GM12878 (cell line): ENCODE results near the gene ZBTB7B. TPM values are rescaled to one million over a fixed set of nuclear protein-coding genes. Genes with fewer than 3 reads are reported as not detected.
A peak's percentile ranks its signal among the peaks of the same experiment; 100 is the strongest.

Experiments used
- CBFB ChIP-seq: IDR thresholded peaks from 2 replicates; pipeline ENCODE4 v1.6.1; 2016; ENCODE audit warnings: antibody characterized with exemption, low read depth
- CEBPB ChIP-seq, 2 experiments: fragments of 150-350 bp in 1 of 2; IDR thresholded peaks; 2 replicates each; pipeline ENCODE4 v1.6.1; 2012 to 2014; ENCODE audit warnings: low read depth in 2 of 2, low read length in 2 of 2, borderline replicate concordance in 1 of 2, inconsistent platforms in 1 of 2
- CHD4 ChIP-seq: fragments of 200-600 bp; sonication (generic); IDR thresholded peaks from 2 replicates; pipeline ENCODE4 v1.6.1; 2016; ENCODE audit warnings: mild to moderate bottlenecking
- CUX1 ChIP-seq: IDR thresholded peaks from 2 replicates; pipeline ENCODE4 v1.6.1; 2012; ENCODE audit warnings: improper control_type of control experiment, low read depth, low read length; ENCODE audit not compliant: insufficient replicate concordance
- ESRRA ChIP-seq: IDR thresholded peaks from 2 replicates; pipeline ENCODE4 v1.6.1; 2012; ENCODE audit warnings: mild to moderate bottlenecking, low read length, improper control_type of control experiment
- EZH2 ChIP-seq: IDR thresholded peaks from 2 replicates; pipeline ENCODE4 v1.6.1; 2012; ENCODE audit warnings: low read depth, mild to moderate bottlenecking, control low read depth, inconsistent platforms, low read length, borderline replicate concordance; ENCODE audit not compliant: control insufficient read depth
- GABPA ChIP-seq: IDR thresholded peaks from 2 replicates; pipeline ENCODE4 v1.6.1; 2014; ENCODE audit warnings: antibody characterized with exemption, low read depth, mild to moderate bottlenecking, inconsistent platforms
- HDGF ChIP-seq: fragments of 450-650 bp; IDR thresholded peaks from 2 replicates; pipeline ENCODE4 v1.6.1; 2016; ENCODE audit warnings: antibody characterized with exemption
- IRF5 ChIP-seq: fragments of 450-650 bp; IDR thresholded peaks from 2 replicates; pipeline ENCODE4 v1.6.1; 2017; ENCODE audit warnings: borderline replicate concordance
- LARP7 ChIP-seq: fragments of 450-650 bp; IDR thresholded peaks from 2 replicates; pipeline ENCODE4 v1.6.1; 2017; ENCODE audit warnings: mild to moderate bottlenecking
- MEF2A ChIP-seq: IDR thresholded peaks from 2 replicates; pipeline ENCODE4 v1.6.1; 2011; ENCODE audit warnings: low read depth, mild to moderate bottlenecking, low read length, moderate library complexity; ENCODE audit not compliant: insufficient read depth
- MEF2B ChIP-seq: fragments of 450-650 bp; IDR thresholded peaks from 2 replicates; pipeline ENCODE4 v1.6.1; 2018; ENCODE audit warnings: mild to moderate bottlenecking, moderate library complexity; ENCODE audit not compliant: partially characterized antibody, poor library complexity, severe bottlenecking
- MXI1 ChIP-seq: fragments of 150-350 bp; IDR thresholded peaks from 2 replicates; pipeline ENCODE4 v1.6.1; 2011; ENCODE audit warnings: low read depth, mild to moderate bottlenecking, inconsistent platforms, low read length, improper control_type of control experiment
- NR2C2 ChIP-seq: IDR thresholded peaks from 2 replicates; pipeline ENCODE4 v1.6.1; 2011; ENCODE audit warnings: borderline replicate concordance, low read depth; ENCODE audit not compliant: control insufficient read depth, insufficient read length
- NR2F1 ChIP-seq: fragments of 450-650 bp; conservative IDR thresholded peaks from 2 replicates; pipeline ENCODE4 v1.6.1; 2017; ENCODE audit warnings: mild to moderate bottlenecking
- POLR2A ChIP-seq: IDR thresholded peaks from 2 replicates; pipeline ENCODE4 v1.6.1; 2011; ENCODE audit warnings: low read depth, mild to moderate bottlenecking, low read length
- PRDM15 ChIP-seq: fragments of 450-650 bp; formaldehyde crosslinking; IDR thresholded peaks from 2 replicates; pipeline ENCODE4 v1.4.0; 2020; ENCODE audit warnings: mild to moderate bottlenecking, moderate library complexity
- SPI1 ChIP-seq: IDR thresholded peaks from 2 replicates; pipeline ENCODE4 v1.6.1; 2011; ENCODE audit warnings: low read depth, mild to moderate bottlenecking, low read length, moderate library complexity, borderline replicate concordance; ENCODE audit not compliant: insufficient read depth
- SRF ChIP-seq, 2 experiments: IDR thresholded peaks; 2 replicates each; pipeline ENCODE4 v1.6.1; 2011; ENCODE audit warnings: low read depth in 2 of 2, low read length in 2 of 2, mild to moderate bottlenecking in 1 of 2, moderate library complexity in 1 of 2
- TBL1XR1 ChIP-seq: IDR thresholded peaks from 2 replicates; pipeline ENCODE4 v1.6.1; 2012; ENCODE audit warnings: low read depth, low read length, improper control_type of control experiment
- YY1 ChIP-seq: IDR thresholded peaks from 2 replicates; pipeline ENCODE4 v1.6.1; 2011; ENCODE audit warnings: low read depth, mild to moderate bottlenecking, low read length
- polyA plus RNA-seq, 11 experiments: library from polyadenylated mRNA; depleted of rRNA in 4 of 11; unstranded in 6 of 11; stranded (reverse) in 5 of 11; fragments of >200 nt; fragmentation: Nextera tagmentation in 4 of 11; fragmentation: Illumina TruSeq in 1 of 11; extraction: Ambion mirVana in 4 of 11; extraction: Trizol in 1 of 11; gene quantifications; 1 replicate in 1 of 11; 2 replicates in 10 of 11; pipeline versions ENCODE4 v1.2.1 to v1.2.3, GENCODE V29; 2011 to 2016; ENCODE audit warnings: inconsistent platforms in 2 of 11, missing spikeins in 2 of 11, low read depth in 1 of 11
- total RNA-seq, 4 experiments: library from RNA; depleted of rRNA in 3 of 4; stranded (reverse); fragments of >200 nt in 3 of 4; fragmentation: Illumina TruSeq in 1 of 4; extraction: Trizol in 1 of 4; gene quantifications; 2 replicates each; pipeline versions ENCODE4 v1.2.1 to v1.2.3, GENCODE V29; 2013 to 2021

Gene ZBTB7B
- total and polyA plus RNA-seq, 10 of the 15 experiments (the other 5 are each of a cell fraction or from before 2014, with no cell fraction given), result 0.11 to 44.9 (median 11.3) TPM

DNA sequence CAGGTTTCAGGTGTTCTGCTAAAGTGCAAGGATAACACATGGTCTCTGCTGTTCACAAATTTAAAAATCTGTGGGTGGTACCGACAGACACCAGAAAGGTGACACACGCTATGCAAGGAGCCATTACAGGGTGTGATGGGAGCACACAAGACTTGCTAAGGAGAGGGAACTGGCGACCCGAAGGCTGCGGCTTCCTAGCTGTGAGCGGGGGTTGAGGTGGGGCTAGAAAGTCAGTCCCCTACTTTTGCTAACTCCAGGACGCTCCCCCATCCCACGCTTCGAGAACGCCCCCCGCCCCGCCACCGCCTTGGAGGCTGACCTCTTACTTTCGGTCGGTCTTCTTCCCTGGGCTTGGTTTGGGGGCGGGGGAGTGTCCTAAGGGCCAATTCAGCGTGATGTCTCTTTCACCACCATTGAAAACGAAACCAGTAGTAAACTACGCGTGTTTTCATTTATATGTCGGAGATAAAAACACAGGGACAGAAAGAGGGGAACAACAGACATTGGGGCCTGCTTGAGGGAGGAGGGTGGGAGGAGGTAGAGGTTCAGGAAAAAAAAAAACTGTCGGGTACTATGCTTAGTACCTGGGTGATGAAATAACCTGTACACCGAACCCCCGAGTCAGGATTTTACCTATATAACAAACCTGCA lies 27.1 kb upstream of the ZBTB7B start (continued):
- TF ChIP-seq CUX1, result no peak
- TF ChIP-seq HDGF, result no peak
- TF ChIP-seq IRF5, result no peak
- no peak for TF ChIP-seq SRF (IDR thresholded peaks at IDR 0.05; ENCODE audit: low read depth in 2 of 2, low read length in 2 of 2)
- no peak for TF ChIP-seq CEBPB (IDR thresholded peaks at IDR 0.05; ENCODE audit: borderline replicate concordance in 1 of 2, low read depth in 2 of 2, low read length in 2 of 2)
- no peak for TF ChIP-seq CBFB
- TF ChIP-seq LARP7, result no peak; the same call in 1 of the 2 replicates
- TF ChIP-seq PRDM15 (CRISPR knock-in tag), result no peak
- no peak for TF ChIP-seq SPI1
- no peak for TF ChIP-seq NR2C2
- TF ChIP-seq MEF2B, result no peak
- no peak for TF ChIP-seq MEF2A
- no peak for TF ChIP-seq ESRRA
- peak; percentile 89 for TF ChIP-seq NR2F1
- peak; percentile 60; the same call in 1 of the 2 replicates for TF ChIP-seq YY1
- TF ChIP-seq EZH2, result no peak
- no peak for TF ChIP-seq GABPA
- TF ChIP-seq TBL1XR1, result no peak
- TF ChIP-seq CHD4, result no peak
- TF ChIP-seq POLR2A, result 0 out of 2 replicates have a peak, but pooled peaks have one; percentile 22
- TF ChIP-seq MXI1, result peak; percentile 83; the same call in 1 of the 2 replicates
